Measurements from ENCODE around the gene PIGQ. TPM values are rescaled to one million over a fixed set of nuclear protein-coding genes. Genes with fewer than 3 reads are reported as not detected.
A peak's percentile ranks its signal among the peaks of the same experiment; 100 is the strongest.

Gene PIGQ
- total and polyA plus RNA-seq, 9 donors, result 4.3 to 47.7 (median 39.5) TPM

GRCh38 chr16:528111-529011, 41.4 kb upstream of the PIGQ start:
- Histone ChIP-seq H3K27ac (peak overlapping the region; percentile 24 to 45), H3K27me3 (no peaks in the 10 kb centered on the region), H3K4me3 (peak overlapping the region; percentile 59), H3K4me1 (ENCODE audit: insufficient read depth) (peaks cover 22% of the 10 kb centered on the region), H3K36me3 (no peaks in the 10 kb centered on the region), H3K9me3 (no peaks in the 10 kb centered on the region)
- TF ChIP-seq POLR2A (IDR thresholded peaks at IDR 0.05) (no peak), EP300 (IDR thresholded peaks at IDR 0.05) (no peak), CTCF (IDR thresholded peaks at IDR 0.05) (no peak)
- peak; percentile 50 to 73 (median 66) for DNase-seq
- intact Hi-C loops (cut with DNase I), result loop anchor here in 1 of 4 donors (10.0 kb wide), 1 partner anchor 1156 kb away; no protein-coding TSS in a partner anchor
- WGBS, 3 donors, result 1 to 3% (median 1%) methylated on average over 34 to 55 of the region's 55 CpGs

GRCh38 chr16:529012-529575, 40.7 kb upstream of the PIGQ start:
- WGBS, 3 donors, result 42 to 49% (median 48%) methylated on average over 12 of the region's 12 CpGs
- intact Hi-C loops (cut with DNase I), result loop anchor here in 1 of 4 donors (10.0 kb wide), 1 partner anchor 1156 kb away; no protein-coding TSS in a partner anchor
- peaks cover 27% of the 10 kb centered on the region for H3K4me1 ChIP-seq (ENCODE audit: insufficient read depth)
- peak in 1 of 5 donors; percentile 33 for DNase-seq
- TF ChIP-seq POLR2A (IDR thresholded peaks at IDR 0.05) (no peak), EP300 (IDR thresholded peaks at IDR 0.05) (no peak), CTCF (IDR thresholded peaks at IDR 0.05) (no peak)
- H3K36me3 ChIP-seq, result no peaks in the 10 kb centered on the region
- no peaks in the 10 kb centered on the region for H3K27me3 ChIP-seq
- no peak overlapping the region for H3K27ac ChIP-seq
- no peaks in the 10 kb centered on the region for H3K9me3 ChIP-seq
- peak overlapping the region; percentile 59 for H3K4me3 ChIP-seq

- intact Hi-C loops (cut with DNase I), result no loop called here
- H3K36me3 ChIP-seq, result no peaks in the 10 kb centered on the region
- H3K4me3 ChIP-seq, result no peak overlapping the region
- TF ChIP-seq EP300 (IDR thresholded peaks at IDR 0.05) (no peak), POLR2A (IDR thresholded peaks at IDR 0.05) (no peak), CTCF (IDR thresholded peaks at IDR 0.05) (no peak)
- WGBS, 3 donors, result 88 to 93% (median 89%) methylated on average over 19 to 23 of the region's 23 CpGs
- no peaks in the 10 kb centered on the region for H3K9me3 ChIP-seq
- no peaks in the 10 kb centered on the region for H3K27me3 ChIP-seq
- no peak overlapping the region for H3K27ac ChIP-seq
- peaks cover 27% of the 10 kb centered on the region for H3K4me1 ChIP-seq (ENCODE audit: insufficient read depth)
- peak in 1 of 5 donors; percentile 44 for DNase-seq
Measured at GRCh38 chr16:530111-530817, 39.5 kb upstream of the PIGQ start.

GRCh38 chr16:531494-532125, 38.2 kb upstream of the PIGQ start:
- TF ChIP-seq POLR2A (IDR thresholded peaks at IDR 0.05) (no peak), CTCF (IDR thresholded peaks at IDR 0.05) (no peak), EP300 (IDR thresholded peaks at IDR 0.05) (no peak)
- WGBS, 3 donors, result 90 to 95% (median 92%) methylated on average over 16 of the region's 16 CpGs
- Histone ChIP-seq H3K27me3 (no peaks in the 10 kb centered on the region), H3K4me1 (ENCODE audit: insufficient read depth) (peaks cover 20% of the 10 kb centered on the region), H3K4me3 (no peak overlapping the region), H3K9me3 (no peaks in the 10 kb centered on the region), H3K36me3 (no peaks in the 10 kb centered on the region), H3K27ac (no peak overlapping the region)
- no peak for DNase-seq
- intact Hi-C loops (cut with DNase I), result no loop called here

Data from ovary (tissue), 9 donors.